A549 (cell line): Measurements from ENCODE around the gene SSC5D.

Experiments used
- CEBPB ChIP-seq, 2 experiments: fragments of >200 bp in 1 of 2; sonication (Bioruptor Twin) in 1 of 2; formaldehyde crosslinking in 1 of 2; IDR thresholded peaks; 2 replicates each; pipeline ENCODE4 v1.6.1; 2012 to 2016
- CHD2 ChIP-seq: fragments of 150-350 bp; IDR thresholded peaks from 2 replicates; pipeline ENCODE4 v1.6.1; 2014; ENCODE audit warnings: low read length; ENCODE audit not compliant: partially characterized antibody
- FOSL2 ChIP-seq, 2 experiments: fragments of 450-650 bp in 1 of 2; fragments of >200 bp in 1 of 2; sonication (Bioruptor Twin) in 1 of 2; formaldehyde crosslinking; IDR thresholded peaks; 2 replicates each; pipeline versions ENCODE4 v1.5.0 to v1.6.1; 2016 to 2020; ENCODE audit warnings: mild to moderate bottlenecking in 1 of 2, moderate library complexity in 1 of 2
- JUNB ChIP-seq: fragments of >200 bp; sonication (Bioruptor Twin); formaldehyde crosslinking; IDR thresholded peaks from 2 replicates; pipeline ENCODE4 v1.6.1; 2016
- KDM5A ChIP-seq: fragments of 200-600 bp; sonication (generic); IDR thresholded peaks from 2 replicates; pipeline ENCODE4 v1.6.1; 2016; ENCODE audit warnings: antibody characterized with exemption, mild to moderate bottlenecking
- MAFK ChIP-seq: fragments of 450-650 bp; IDR thresholded peaks from 2 replicates; pipeline ENCODE4 v1.6.1; 2014; ENCODE audit not compliant: partially characterized antibody
- MAZ ChIP-seq: fragments of 150-350 bp; IDR thresholded peaks from 2 replicates; pipeline ENCODE4 v1.6.1; 2014; ENCODE audit warnings: antibody characterized with exemption, low read depth, low read length, borderline replicate concordance
- NFE2L2 ChIP-seq: fragments of 150-350 bp; conservative IDR thresholded peaks from 2 replicates; pipeline ENCODE4 v1.6.1; 2014; ENCODE audit warnings: low read length
- POLR2A ChIP-seq: IDR thresholded peaks from 2 replicates; pipeline ENCODE4 v1.6.1; 2012; ENCODE audit warnings: mild to moderate bottlenecking, low read length
- TF ChIP-seq, protein P1 (sequence below): fragments of >200 bp; sonication (Bioruptor Twin); formaldehyde crosslinking; IDR thresholded peaks from 3 replicates; pipeline ENCODE4 v1.5.1; 2016
- TF ChIP-seq, protein P2 (sequence below): fragments of 250-450 bp; sonication (Bioruptor Pico); IDR thresholded peaks from 2 replicates; pipeline ENCODE4 v1.5.0; 2020; ENCODE audit warnings: low read depth, mild to moderate bottlenecking, moderate library complexity
- TF ChIP-seq, protein P3 (sequence below): fragments of 450-650 bp; IDR thresholded peaks from 2 replicates; pipeline ENCODE4 v1.6.1; 2014; ENCODE audit warnings: antibody characterized with exemption

GRCh38 chr19:55457683-55458457, 30.4 kb upstream of the SSC5D start:
- TF ChIP-seq, protein P1, sequence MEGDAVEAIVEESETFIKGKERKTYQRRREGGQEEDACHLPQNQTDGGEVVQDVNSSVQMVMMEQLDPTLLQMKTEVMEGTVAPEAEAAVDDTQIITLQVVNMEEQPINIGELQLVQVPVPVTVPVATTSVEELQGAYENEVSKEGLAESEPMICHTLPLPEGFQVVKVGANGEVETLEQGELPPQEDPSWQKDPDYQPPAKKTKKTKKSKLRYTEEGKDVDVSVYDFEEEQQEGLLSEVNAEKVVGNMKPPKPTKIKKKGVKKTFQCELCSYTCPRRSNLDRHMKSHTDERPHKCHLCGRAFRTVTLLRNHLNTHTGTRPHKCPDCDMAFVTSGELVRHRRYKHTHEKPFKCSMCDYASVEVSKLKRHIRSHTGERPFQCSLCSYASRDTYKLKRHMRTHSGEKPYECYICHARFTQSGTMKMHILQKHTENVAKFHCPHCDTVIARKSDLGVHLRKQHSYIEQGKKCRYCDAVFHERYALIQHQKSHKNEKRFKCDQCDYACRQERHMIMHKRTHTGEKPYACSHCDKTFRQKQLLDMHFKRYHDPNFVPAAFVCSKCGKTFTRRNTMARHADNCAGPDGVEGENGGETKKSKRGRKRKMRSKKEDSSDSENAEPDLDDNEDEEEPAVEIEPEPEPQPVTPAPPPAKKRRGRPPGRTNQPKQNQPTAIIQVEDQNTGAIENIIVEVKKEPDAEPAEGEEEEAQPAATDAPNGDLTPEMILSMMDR = no peak
- TF ChIP-seq NFE2L2 = no peak
- no peak for TF ChIP-seq MAZ
- TF ChIP-seq MAFK = no peak
- no peak for TF ChIP-seq FOSL2 (IDR thresholded peaks at IDR 0.05)
- TF ChIP-seq FOSL2 (CRISPR knock-in tag; IDR thresholded peaks at IDR 0.05) = no peak
- TF ChIP-seq, protein P2, sequence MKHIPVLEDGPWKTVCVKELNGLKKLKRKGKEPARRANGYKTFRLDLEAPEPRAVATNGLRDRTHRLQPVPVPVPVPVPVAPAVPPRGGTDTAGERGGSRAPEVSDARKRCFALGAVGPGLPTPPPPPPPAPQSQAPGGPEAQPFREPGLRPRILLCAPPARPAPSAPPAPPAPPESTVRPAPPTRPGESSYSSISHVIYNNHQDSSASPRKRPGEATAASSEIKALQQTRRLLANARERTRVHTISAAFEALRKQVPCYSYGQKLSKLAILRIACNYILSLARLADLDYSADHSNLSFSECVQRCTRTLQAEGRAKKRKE (CRISPR knock-in tag) = no peak
- no peak for TF ChIP-seq JUNB
- TF ChIP-seq CHD2 = no peak
- TF ChIP-seq POLR2A = no peak
- no peak for TF ChIP-seq CEBPB (IDR thresholded peaks at IDR 0.05)
- TF ChIP-seq, protein P3, sequence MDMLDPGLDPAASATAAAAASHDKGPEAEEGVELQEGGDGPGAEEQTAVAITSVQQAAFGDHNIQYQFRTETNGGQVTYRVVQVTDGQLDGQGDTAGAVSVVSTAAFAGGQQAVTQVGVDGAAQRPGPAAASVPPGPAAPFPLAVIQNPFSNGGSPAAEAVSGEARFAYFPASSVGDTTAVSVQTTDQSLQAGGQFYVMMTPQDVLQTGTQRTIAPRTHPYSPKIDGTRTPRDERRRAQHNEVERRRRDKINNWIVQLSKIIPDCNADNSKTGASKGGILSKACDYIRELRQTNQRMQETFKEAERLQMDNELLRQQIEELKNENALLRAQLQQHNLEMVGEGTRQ = no peak
- TF ChIP-seq KDM5A = no peak
